ENCODE results near the gene HMG20B.

Gene HMG20B

GRCh38 chr19:3622224-3622623, 49.5 kb downstream of the HMG20B start (continued):
- TF ChIP-seq RARB (CRISPR knock-in tag; IDR thresholded peaks at IDR 0.05), result no peak
- no peak for TF ChIP-seq CSDC2 (CRISPR knock-in tag; IDR thresholded peaks at IDR 0.05)

DNA sequence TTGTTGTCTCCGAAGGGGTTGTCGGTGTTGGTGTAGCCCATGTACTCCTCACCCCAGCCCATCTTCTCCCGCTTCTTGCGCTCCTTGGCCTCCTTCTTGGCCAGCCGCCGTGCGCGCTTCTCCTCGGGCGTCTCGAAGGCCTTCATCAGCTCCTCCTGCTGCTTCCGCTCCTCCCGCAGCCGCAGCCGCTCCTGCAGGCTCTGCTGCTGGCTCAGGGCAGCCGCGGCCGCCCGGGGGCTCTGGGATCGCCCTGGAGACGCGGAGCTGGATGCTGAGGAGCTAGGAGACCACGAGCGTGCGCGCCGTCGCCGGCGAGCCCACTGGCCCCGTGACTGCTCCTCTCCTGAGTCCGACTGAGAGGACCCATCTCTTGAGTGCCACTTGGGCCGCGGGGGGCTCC, 51.0 kb downstream of the HMG20B start:
- TF ChIP-seq BACH2 (CRISPR knock-in tag; IDR thresholded peaks at IDR 0.05; ENCODE audit: borderline replicate concordance) (no peak), ZFP3 (CRISPR knock-in tag; IDR thresholded peaks at IDR 0.05) (no peak), ZNF8 (CRISPR knock-in tag; IDR thresholded peaks at IDR 0.05) (no peak), ZC3H10 (CRISPR knock-in tag; IDR thresholded peaks at IDR 0.05) (no peak), CSDC2 (CRISPR knock-in tag; IDR thresholded peaks at IDR 0.05) (no peak), POU6F1 (CRISPR knock-in tag; IDR thresholded peaks at IDR 0.05; ENCODE audit: borderline replicate concordance, low read depth) (no peak), ARNTL (CRISPR knock-in tag; IDR thresholded peaks at IDR 0.05; ENCODE audit: borderline replicate concordance, low read depth) (no peak), ZNF565 (CRISPR knock-in tag; conservative IDR thresholded peaks at IDR 0.05; ENCODE audit: low read depth) (no peak), OSR1 (CRISPR knock-in tag; IDR thresholded peaks at IDR 0.05) (no peak), CSRNP3 (CRISPR knock-in tag; IDR thresholded peaks at IDR 0.05) (no peak)
- no peak for ATAC-seq

GRCh38 chr19:3625996-3626472, 53.3 kb downstream of the HMG20B start:
- TF ChIP-seq PATZ1 (CRISPR knock-in tag; IDR thresholded peaks at IDR 0.05; ENCODE audit: borderline replicate concordance), result no peak
- TF ChIP-seq SNAI2 (CRISPR knock-in tag; IDR thresholded peaks at IDR 0.05), result no peak
- TF ChIP-seq ZC3H10 (CRISPR knock-in tag; IDR thresholded peaks at IDR 0.05), result no peak
- no peak for TF ChIP-seq ARNTL (CRISPR knock-in tag; IDR thresholded peaks at IDR 0.05; ENCODE audit: borderline replicate concordance, low read depth)
- TF ChIP-seq POU6F1 (CRISPR knock-in tag; IDR thresholded peaks at IDR 0.05; ENCODE audit: borderline replicate concordance, low read depth), result no peak
- no peak for TF ChIP-seq GLIS3 (CRISPR knock-in tag; IDR thresholded peaks at IDR 0.05)
- TF ChIP-seq ZFP3 (CRISPR knock-in tag; IDR thresholded peaks at IDR 0.05), result no peak
- TF ChIP-seq ESRRG (CRISPR knock-in tag; IDR thresholded peaks at IDR 0.05), result no peak
- TF ChIP-seq CSDC2 (CRISPR knock-in tag; IDR thresholded peaks at IDR 0.05), result no peak
- TF ChIP-seq PPARA (CRISPR knock-in tag; IDR thresholded peaks at IDR 0.05; ENCODE audit: borderline replicate concordance), result no peak
- TF ChIP-seq BACH2 (CRISPR knock-in tag; IDR thresholded peaks at IDR 0.05; ENCODE audit: borderline replicate concordance), result no peak
- no peak for TF ChIP-seq OSR1 (CRISPR knock-in tag; IDR thresholded peaks at IDR 0.05)
- no peak for TF ChIP-seq ZNF565 (CRISPR knock-in tag; conservative IDR thresholded peaks at IDR 0.05; ENCODE audit: low read depth)
- no peak for TF ChIP-seq CREB5 (CRISPR knock-in tag; IDR thresholded peaks at IDR 0.05; ENCODE audit: low read depth)
- TF ChIP-seq ZNF8 (CRISPR knock-in tag; IDR thresholded peaks at IDR 0.05), result no peak
- no peak for TF ChIP-seq TSHZ2 (CRISPR knock-in tag; IDR thresholded peaks at IDR 0.05)
- no peak for TF ChIP-seq RARB (CRISPR knock-in tag; IDR thresholded peaks at IDR 0.05)
- no peak for TF ChIP-seq ZNF70 (CRISPR knock-in tag; IDR thresholded peaks at IDR 0.05)
- no peak for TF ChIP-seq TCF4 (CRISPR knock-in tag; IDR thresholded peaks at IDR 0.05; ENCODE audit: borderline replicate concordance)
- ATAC-seq, result peak; percentile 22

All from SK-N-SH treated with all-trans-retinoic acid at 6 μM for 48 hours (cell line).